IPS DF 4.7 (cell line): ENCODE measurements around the gene TSPAN9.

ENCODE experiments used
- DNase-seq: peaks from one replicate; pipeline ENCODE4 v3.0.0-alpha.2; 2013; ENCODE audit warnings: low spot score; ENCODE audit errors: extremely low read depth

TSPAN9 gene

DNA sequence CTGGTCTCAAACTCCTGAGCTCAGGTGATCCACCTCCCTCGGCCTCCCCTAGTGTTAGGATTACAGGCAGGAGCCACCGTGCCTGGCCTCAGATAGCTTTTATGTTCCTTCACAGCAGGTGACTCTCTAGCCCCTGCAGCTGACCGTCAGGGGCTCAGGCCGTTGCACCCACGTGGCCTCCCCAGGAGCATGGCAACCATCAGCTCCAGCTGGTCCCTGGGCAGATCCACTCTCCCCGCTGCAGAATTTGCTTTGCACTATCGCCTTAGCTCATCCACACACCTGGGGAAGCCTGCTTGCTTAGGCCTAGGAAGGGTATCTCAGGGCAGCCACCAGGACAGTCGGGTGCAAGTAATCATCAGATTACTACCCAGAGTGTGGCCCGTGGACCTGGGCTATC lies 62.6 kb downstream of the TSPAN9 start:
- DNase-seq = no peak

DNA sequence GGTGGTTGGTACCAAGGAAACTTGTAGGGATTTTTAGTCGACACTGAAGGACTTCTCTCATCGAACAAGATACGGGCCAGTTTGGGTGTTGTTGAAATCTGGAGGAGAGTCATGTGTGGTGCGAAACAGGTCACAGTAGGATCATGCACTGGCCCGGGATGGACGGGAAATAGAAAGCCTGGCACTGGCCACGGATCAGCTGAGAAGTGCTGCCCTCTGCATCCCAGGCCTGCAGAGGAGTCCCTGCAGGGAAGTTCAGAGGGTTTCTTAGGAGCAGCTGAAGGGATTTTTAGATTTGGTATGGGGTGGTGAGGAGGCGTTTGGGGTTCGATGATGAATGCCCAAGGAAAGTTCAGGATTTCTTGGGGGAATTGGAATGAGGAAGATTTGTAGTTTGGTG lies 63.1 kb downstream of the TSPAN9 start:
- DNase-seq = no peak

DNA sequence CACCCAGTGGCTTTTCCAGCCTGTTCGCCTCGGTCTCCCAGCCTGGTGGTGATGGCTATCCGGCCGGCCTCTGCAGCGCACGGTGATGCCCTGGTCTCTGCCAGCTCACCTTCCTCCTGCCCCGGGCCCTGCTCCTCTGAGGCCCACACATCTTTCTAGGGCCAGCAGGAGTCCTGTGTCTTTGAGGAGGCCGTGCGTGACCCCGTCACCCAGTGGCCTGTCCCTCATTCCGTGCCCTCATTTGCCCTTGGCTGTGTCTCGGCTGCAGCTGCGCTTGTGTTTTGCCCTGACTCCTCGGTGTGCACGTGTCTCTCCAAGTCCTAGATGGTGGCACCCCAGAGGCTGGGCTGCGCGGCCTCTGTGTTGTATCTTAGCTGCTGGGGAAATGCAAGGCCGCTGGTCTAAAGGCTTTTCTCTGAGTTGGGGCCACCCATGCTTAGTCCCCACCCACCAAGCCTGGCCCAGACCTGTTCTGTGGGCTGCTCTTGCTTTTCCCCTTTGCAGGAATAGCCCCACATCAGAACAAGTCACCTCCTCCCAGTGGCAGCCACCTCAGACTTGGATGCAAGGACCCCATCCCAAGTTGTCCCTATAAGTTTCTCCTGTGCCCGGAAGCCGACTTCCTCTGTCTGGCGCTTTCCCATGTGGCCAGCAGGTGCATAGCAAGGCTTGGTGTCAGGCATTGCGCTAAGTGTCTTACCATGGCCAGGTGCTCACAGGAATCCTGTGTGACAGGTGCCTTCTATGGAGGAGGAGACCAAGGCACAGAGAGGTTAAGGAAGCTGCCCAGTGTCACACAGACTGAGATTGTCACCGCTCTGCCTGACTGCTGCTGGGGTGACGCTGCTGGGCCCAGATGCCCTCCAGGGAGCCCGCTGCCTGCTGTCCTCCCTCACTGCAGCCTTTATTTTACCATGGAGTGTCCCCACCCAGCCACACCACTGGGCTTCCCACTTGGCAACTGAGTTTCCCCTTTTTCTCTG lies 64.5 kb downstream of the TSPAN9 start:
- no peak for DNase-seq

DNA sequence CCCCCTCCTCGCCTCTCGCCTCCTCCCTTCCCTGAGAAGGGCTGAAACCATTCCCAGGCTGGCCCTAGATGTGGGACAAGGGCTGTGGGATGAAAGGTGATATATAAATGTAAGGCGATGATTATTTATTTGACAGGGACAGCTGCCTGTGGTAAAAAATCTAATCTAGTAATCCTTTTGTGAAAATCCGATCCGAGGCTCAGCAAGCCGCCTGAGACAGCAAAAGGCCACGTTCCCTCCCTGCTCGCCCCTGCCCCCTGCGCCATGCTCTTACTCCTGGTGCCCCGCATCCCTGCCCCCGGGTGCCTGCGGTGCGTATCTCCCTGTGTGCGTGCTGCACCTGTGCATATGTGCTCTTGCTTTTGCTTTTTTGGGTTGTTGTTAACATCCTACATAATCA lies 65.2 kb downstream of the TSPAN9 start:
- DNase-seq = no peak

DNA sequence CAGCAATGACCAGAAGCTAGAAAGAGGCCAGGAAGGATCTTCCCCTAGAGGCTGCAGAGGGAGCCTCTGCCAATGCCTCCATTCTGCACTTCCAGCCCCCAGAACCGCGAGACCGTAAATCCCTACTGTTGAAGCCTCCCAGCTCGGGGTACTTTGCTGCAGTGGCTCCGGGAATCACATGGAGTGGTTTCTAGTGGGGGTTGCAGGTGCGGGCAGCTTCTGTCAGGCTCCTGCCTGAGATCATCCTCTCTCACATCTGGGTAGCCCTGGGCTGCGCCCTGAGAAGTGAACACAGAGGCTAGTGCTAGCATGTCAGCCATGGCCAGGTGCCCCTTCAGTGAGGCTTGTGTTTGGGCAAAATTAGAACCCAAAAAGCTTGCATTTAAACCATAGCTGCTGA lies 67.3 kb downstream of the TSPAN9 start:
- no peak for DNase-seq

DNA sequence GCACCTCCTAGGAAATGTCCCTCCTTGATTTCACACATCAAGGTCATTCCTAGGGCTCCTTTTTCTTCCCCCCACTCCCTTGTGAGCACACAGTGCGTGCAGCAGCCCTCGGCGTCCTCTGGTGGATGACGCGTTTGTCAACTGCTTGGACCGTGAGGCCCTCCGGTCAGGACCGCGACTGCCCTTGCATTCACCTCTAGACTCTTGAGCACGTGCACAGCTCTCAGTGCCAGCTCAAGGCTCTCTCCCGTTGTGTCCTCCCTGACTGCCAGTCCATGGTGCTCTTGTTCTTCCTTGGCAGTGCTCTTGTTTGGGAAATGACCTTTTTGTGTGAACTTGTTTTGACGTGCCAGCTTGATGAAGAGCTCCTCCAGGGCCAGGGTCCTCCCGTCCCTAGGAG lies 67.9 kb downstream of the TSPAN9 start:
- no peak for DNase-seq

DNA sequence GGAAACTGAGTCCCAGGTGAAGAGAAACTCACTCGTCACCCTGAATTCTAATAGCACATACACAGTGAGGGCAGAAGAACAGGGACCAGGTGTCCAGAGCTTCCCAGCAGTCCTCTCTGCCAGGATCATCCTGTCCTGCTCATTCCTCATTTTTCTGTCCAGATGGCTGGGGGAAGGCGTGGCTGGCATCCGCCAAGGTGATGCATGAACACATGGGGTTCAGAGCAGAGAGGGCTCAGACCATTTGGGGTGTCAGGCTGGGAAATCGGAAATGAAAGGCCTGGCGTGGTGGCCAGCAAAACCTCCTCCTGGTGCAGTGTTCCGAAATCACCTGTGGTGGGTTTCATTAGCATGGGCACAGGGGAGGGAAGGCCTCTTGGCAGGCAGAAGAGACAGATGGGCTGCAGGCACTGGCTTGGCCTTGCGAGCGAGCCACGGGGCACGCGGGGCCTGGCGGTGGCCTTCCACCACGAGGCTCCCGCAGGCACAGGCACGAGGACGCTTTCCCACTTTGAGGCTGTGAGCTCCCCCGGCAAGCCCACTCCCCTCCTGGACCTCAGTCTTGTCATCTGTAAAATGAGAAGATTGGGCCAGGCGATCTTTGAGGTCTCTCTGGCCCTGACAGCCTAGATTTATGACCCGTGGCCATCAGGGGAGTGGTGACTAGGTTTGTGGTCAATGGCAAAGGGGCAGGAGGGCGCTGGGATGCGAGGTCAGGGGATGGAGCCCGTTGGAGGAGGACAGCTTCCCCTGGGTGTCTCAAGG lies 68.5 kb downstream of the TSPAN9 start:
- no peak for DNase-seq

DNA sequence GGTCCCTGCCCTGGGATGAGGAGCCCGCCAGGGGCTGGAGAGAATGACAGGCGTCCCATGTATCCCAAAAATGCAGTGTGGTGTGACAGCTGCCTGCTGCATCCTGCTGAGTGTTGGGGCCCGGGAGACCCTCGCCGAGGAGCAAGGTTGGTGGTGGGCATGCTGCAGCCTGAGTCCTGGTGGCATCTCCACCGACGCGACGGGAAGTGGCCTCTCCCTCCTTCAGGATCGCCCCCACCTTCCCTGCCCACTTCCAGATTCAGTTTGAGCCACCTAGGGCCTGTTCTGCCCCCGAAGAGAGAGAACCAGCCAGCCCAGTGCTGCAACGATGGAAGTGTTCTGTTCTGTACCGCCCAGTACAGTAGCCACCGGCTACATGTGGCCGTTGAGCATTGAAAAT lies 70.1 kb downstream of the TSPAN9 start:
- DNase-seq = no peak

DNA sequence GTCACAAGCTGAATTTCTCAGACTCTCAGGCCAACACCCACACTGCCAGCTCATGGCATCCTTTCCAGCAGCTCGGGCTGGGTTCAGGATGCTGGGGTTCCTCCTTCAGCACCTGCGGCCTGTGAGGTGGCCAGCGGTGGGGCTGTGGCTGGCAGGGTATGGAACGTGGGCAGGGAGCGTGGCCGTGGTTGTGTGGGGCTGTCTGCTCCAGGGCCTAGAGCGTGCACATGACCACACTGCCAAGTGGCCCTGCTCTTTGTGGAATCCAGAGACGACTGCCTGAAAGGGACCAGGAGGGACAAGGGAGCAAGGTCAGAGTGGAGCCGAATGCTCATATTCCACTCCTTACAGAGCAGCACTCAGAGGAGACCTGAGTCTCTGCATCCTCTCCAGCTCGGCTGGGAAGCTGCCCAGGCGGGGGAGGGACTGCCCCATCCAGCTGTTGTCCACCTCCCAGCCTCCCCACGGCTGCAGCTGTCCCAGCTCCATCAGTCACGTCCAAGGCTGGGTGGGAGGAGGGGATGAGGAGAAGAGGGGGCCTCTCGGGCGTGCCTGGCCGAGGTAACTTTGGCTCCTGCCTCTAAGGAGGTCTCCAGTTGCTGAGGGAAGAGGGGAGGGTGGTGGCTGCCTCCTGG lies 71.3 kb downstream of the TSPAN9 start:
- no peak for DNase-seq

DNA sequence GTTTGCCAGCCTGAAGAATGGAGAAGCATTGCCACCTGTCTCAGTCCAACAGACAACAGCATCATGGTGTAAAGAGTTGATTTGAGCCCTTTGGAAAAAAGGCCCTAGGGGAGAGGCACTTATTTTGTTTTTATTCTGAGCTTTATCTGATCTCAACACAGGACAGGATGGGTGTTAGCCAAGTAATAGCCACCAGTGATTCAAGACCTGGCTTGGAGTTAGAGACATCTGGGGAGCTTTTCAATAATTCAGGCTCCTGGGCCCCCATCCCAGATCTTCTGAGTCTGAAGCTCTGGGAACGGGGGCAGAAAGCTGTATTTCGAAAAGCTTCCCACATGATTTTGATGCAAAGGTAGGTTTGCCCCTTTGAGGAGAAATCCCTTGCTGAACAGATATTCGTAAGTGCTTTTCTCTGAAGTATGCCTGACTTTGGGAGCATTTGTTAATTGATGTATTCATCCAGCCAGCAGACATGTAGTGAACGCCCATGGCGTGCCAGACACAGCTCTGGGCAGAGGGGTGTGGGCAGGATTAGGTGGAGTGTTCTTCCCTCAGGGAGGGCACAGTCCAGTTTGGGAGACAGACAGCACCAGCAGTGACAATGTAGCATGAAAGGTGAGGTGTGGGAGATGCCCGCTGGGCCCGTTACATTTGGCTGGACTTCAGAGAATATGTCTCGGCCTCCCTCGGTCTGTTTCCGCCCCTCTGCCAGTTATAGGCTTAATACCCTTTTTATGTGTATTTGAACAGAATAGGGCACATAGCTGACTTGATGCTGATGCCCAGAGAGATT lies 72.5 kb downstream of the TSPAN9 start:
- no peak for DNase-seq

DNA sequence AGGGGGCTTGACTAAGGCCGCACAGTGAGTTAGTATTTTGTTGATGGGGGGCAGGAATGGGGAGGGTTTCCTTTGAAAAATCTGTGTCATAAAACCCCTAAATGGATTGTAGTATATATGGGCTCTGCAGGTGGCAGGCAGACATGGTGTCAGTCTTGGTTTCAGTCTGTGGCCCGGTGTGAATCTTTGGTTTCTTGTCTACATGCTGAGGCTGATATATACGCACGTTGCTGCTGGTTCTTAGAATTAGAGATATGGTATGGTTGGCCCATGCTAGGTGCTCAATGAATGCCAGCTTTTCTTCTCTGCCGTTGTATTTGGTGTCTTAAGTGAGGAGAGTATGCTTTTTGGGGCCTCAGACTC lies 73.1 kb downstream of the TSPAN9 start:
- no peak for DNase-seq

DNA sequence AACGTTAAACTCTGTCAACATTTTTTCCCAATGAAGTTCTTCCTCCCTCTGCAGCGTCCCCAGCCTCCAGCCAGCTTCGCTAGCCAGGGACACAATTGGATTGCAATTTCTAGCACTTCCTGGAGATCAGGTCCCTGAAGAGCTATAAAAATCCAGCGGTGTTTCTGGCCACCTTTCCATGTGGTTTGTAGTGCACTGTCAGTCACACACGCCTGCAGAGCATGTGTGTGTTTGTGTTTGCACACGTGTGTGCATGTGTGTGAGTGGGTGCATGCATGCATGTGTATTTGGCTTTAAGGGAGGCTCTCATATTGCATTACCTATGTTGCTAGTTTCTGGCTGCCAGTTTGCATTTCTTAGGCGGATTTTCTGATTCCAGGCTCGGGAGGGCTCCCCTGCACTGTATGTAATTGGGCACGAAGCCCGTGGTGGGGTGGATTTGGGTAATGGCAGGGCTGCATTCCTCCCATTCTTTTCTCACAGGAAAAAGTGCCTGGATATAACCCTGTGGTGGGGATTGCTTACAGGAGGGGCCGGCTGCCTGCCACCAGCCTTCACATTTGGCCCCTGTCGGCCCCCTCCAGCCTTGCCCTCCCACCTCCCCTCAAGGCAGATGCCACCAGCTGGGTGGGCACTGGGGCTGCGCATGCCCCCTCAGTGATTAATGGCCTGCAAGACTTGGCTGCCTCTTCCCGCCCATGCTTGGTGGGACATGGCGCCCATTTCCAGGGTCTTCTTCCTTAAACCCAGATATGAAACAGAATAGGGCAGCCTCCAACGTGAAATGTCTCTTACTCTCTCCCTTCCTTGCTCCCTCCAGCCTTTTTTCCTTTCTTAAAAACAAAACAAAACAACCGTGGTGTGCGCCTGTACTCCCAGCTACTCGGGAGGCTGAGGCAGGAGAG lies 74.0 kb downstream of the TSPAN9 start:
- DNase-seq = no peak

DNA sequence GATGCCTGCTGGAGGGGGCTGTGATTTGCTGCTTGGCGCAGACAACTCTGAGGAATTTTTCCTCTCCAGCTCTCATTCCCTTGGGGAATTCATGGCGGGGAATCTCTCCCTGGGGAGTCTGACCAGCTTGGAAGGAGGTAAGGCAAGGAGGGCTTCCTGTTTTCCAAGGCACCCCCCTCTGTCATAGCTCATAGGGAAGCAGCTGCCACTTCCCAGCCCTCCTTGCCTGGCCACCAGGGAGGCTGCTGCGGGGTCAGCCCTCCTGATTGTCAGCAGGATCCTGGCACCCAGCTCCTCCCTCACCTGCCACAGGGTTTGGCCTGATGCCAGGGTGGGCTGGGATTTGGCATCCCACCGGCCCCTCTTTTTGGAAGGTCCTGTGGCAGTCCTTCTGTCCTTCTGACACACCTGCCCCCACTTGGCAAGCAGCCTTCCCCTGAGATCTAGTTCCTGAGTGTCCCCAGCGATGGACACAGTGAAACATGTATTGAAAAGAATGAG lies 74.9 kb downstream of the TSPAN9 start:
- DNase-seq = no peak

DNA sequence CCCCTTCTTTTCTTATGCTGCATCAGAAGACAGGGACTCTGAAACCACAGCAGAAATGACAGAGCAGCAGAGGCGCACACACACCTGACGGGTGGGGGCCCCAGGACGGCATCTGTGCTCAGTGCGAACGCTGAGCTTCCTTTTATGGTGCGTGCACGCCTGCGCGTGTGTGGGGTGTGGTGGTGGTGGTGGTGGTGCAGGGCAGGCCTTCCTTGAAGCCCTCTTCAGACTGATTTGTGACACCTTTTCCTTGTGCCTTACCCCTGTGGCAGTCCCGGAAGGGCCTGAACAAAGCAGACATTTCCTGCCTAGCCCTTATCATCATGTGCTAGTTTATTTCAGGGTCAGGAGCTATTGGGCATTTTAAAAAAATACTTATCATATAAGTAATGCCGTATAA lies 75.7 kb downstream of the TSPAN9 start:
- DNase-seq = no peak

DNA sequence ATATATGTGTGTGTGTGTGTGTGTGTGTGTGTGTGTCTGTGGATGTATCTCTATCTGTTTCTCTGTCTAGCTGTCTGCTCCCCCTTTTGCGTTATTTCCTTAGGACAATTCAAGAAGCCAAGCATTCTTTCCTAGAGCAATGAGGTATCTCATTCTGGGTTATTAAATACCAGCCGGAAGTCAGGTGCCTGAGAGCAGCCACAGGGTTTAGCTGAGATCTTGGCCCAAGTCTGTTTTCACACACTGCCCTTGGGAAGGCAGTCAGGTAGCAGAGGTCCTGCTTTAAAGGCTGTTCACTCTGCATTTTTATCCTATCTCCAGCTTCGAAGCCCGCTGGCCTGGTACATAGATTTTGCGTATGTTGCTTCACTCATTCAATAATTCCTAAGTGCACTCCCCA lies 76.8 kb downstream of the TSPAN9 start:
- no peak for DNase-seq

DNA sequence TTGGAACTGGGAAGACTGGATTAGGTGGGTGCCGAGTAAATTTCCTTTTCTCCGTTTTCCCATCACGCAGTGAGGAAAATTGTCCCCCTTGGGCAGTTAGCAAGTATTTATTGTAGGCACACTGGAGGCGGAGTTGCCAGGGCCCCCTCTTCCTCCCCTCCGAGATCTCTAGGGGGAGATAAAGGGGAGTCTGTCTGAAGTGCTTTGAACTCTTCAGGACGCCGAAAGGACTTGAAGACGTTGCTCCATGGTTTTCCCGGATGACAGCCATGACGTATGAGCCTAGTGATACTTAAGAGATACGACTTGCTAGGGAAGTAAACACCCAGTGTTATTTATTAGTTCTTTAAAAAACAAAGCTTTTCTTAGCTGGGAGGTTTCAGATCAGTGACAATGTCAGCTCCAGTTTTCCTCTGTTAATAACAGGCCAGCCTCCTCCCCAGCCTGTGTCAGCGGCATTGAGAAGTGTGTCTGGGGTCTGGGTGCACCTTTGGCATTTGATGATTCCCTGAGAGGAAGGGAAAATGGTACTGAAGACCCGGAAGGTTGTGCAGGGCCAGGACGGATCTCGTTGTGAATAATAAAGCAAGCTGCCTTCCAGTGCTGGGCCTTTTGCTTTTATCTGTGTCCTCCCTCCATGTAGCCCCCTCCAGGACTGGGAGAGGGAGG lies 78.7 kb downstream of the TSPAN9 start:
- DNase-seq = no peak

DNA sequence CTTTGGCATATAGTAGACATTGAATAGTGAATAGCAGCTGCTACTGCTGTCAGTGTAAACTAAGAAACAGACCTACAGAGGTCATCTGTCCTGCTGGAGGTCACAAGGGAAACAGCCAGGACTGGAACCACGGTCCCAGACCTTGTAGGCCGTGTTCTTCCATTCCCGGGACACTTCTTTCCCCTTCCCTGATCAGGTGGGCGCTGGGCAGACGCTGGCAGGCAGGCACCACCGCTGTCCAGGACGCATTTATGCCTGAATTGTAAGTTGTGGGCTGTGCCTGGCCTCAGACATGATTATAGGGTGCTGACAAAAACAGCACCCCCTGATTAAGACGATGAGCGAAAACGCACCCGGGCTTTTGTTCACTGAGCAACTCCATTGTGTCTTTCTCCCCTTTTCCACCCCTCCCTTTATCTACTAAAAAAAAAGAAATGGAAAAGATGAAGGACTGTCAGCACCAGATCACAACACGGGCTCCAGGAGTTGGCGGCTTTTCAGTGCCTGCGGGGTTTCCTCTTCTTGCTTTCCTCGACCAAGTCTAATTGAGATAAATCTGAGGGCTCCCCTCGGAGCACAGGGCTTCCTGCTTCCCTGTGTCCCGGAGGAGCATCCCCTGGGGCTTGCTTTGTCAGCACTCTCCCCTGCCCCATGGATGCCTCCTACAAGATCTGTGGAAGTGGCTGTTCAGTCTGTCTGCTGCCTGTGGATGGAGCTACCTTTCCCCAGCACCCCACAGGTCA lies 80.6 kb downstream of the TSPAN9 start:
- no peak for DNase-seq

DNA sequence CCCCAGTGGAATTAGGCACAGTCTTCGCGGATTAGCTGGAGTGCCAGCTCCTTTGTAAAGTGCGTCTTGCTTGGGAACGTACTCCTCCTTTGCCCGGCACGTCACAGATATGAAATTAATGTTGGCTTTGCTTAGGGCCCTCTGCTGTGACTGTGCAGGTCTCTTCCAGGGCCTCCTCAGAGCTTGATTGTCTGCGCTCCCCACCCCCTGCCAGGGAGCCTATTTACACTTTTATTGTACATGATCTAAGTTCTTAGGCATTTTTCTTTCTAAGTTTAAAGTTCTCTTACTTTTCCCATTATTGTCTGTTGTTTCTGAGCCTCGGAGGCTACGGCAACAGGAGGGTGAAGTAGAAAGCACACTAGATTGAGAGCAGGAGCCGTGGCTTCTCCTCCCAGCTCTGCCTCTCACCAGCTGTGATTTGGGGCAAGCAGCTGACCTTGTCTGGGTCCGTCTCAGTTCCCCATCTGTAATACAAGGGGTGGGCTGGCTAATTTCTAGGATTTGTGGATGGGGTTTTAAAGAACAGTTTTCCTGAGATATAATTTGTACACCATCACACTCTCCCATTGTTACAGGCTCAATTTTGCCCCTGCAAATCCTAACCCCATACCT lies 81.8 kb downstream of the TSPAN9 start:
- DNase-seq = no peak
